PC-9 (cell line): Measurements from ENCODE around the gene TRPV2. TPM values are rescaled to one million over a fixed set of nuclear protein-coding genes. Genes with fewer than 3 reads are reported as not detected.

Source experiments
- BruUV-seq: library from RNA; stranded (reverse); fragments of 400-500 nt; replicated peaks from 2 replicates; lab custom pipeline; 2021; lab: Mats Ljungman, UMichigan
- CTCF ChIA-PET: fragments of 300-600 bp; sonication (Branson Sonifier 250); formaldehyde crosslinking; loops from one replicate; lab custom pipeline; 2022; ENCODE audit warnings: antibody characterized with exemption; lab: Charles Lee
- POLR2A ChIA-PET: fragments of 300-600 bp; sonication (Branson Sonifier 250); formaldehyde crosslinking; loops from one replicate; lab custom pipeline; 2022; ENCODE audit warnings: antibody characterized with exemption; ENCODE audit not compliant: unreplicated experiment; lab: Charles Lee
- DNase-seq, 2 experiments: peaks; one replicate each; pipeline versions ENCODE4 v3.0.0 to v3.0.0-alpha.2; 2015 to 2022; ENCODE audit warnings: mixed read lengths in 1 of 2
- H2AFZ ChIP-seq: fragments of 200-600 bp; sonication (generic); 2 replicates; pipeline ENCODE4 v1.8.1; 2017; ENCODE audit warnings: antibody characterized with exemption
- H3F3A ChIP-seq: fragments of 200-600 bp; sonication (generic); 2 replicates; pipeline ENCODE4 v1.8.1; 2017; ENCODE audit warnings: antibody characterized with exemption, mild to moderate bottlenecking, low read depth; ENCODE audit not compliant: insufficient read depth
- H3K27ac ChIP-seq: fragments of 200-600 bp; sonication (generic); 2 replicates; pipeline ENCODE4 v1.6.1; 2016; ENCODE audit warnings: mixed run types
- H3K27me3 ChIP-seq: fragments of 200-600 bp; sonication (generic); 2 replicates; pipeline ENCODE4 v1.6.1; 2016; ENCODE audit warnings: low read depth, mixed run types; ENCODE audit not compliant: insufficient read depth
- H3K36me3 ChIP-seq: fragments of 200-600 bp; sonication (generic); 2 replicates; pipeline ENCODE4 v1.6.1; 2016; ENCODE audit warnings: low read depth, mixed run types
- H3K4me1 ChIP-seq: fragments of 200-600 bp; sonication (generic); replicated peaks from 2 replicates; pipeline ENCODE4 v1.6.1; 2016; ENCODE audit warnings: mixed run types; ENCODE audit not compliant: insufficient read depth
- H3K4me2 ChIP-seq: fragments of 200-600 bp; sonication (generic); 2 replicates; pipeline ENCODE4 v1.6.1; 2017; ENCODE audit warnings: mixed run types
- H3K4me3 ChIP-seq: fragments of 200-600 bp; sonication (generic); 2 replicates; pipeline ENCODE4 v1.6.1; 2016; ENCODE audit warnings: mixed run types
- H3K79me2 ChIP-seq: fragments of 200-600 bp; sonication (generic); 2 replicates; pipeline ENCODE4 v1.6.1; 2017; ENCODE audit warnings: low read depth, mixed run types
- H3K9me2 ChIP-seq: fragments of 200-600 bp; sonication (generic); 2 replicates; pipeline ENCODE4 v1.8.1; 2017; ENCODE audit warnings: mild to moderate bottlenecking; ENCODE audit not compliant: insufficient read depth
- H3K9me3 ChIP-seq: fragments of 200-600 bp; sonication (generic); 2 replicates; pipeline ENCODE4 v1.8.1; 2016; ENCODE audit warnings: low read depth; ENCODE audit not compliant: insufficient read depth
- H4K20me1 ChIP-seq: fragments of 200-600 bp; sonication (generic); 2 replicates; pipeline ENCODE4 v1.8.1; 2017; ENCODE audit not compliant: insufficient read depth
- EZH2 ChIP-seq: fragments of 200-600 bp; sonication (generic); IDR thresholded peaks from 2 replicates; pipeline ENCODE4 v1.8.0; 2017; ENCODE audit warnings: antibody characterized with exemption, low read depth
- intact Hi-C: fragments of 100-400 bp; cut with micrococcal nuclease; formaldehyde crosslinking; loops from one replicate; pipeline ENCODE4 v1.10.0; 2022; ENCODE audit not compliant: unreplicated experiment
- total RNA-seq: library from RNA; stranded (reverse); gene quantifications from 2 replicates; pipeline ENCODE4 v1.2.3, GENCODE V29; 2021
- TF ChIP-seq, protein P1 (sequence below): fragments of 200-600 bp; sonication (generic); conservative IDR thresholded peaks from 2 replicates; pipeline ENCODE4 v1.6.1; 2017; ENCODE audit warnings: mixed run types, antibody characterized with exemption, mild to moderate bottlenecking, moderate library complexity

TRPV2 gene
- total RNA-seq, 1 experiment from 2014 or later, result 5.3 TPM

DNA sequence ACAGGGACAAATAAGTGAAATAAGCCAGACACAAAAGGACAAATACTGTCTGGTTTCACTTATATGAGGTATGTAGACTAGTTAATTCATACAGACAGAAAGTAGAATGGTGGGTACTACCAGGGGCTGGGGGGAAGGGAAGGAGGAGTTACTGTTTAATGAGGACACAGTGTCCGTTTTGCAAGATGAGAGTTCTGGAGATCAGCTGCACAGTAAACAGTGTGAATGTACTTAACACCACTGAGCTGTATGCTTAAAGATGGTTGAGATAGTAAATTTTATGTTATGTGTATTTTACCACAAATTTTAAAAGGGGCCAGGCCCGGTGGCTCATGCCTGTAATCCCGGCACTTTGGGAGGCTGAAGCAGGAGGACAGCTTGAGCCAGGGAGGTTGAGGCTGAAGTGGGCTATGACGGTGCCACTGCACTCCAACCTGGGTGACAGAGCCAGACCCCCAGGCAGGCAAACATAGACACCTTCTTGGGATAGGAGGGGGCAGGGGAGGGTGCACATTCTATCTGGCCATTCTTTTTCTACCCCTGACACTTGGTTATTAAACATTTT, 53.1 kb downstream of the TRPV2 start:
- Histone ChIP-seq H3K79me2 (no peaks in the 10 kb centered on the region), H2AFZ (no peak overlapping the region), H3K9me3 (no peaks in the 10 kb centered on the region), H3K27ac (no peak overlapping the region), H3K36me3 (no peaks in the 10 kb centered on the region), H3K4me3 (no peak overlapping the region), H3K9me2 (no peaks in the 10 kb centered on the region), H3K27me3 (no peaks in the 10 kb centered on the region), H3K4me2 (no peak overlapping the region), H3F3A (no peaks in the 10 kb centered on the region), H3K4me1 (no peaks in the 10 kb centered on the region; the same call in 1 of the 2 replicates), H4K20me1 (no peaks in the 10 kb centered on the region)
- TF ChIP-seq EZH2, result no peak
- TF ChIP-seq, protein P1, sequence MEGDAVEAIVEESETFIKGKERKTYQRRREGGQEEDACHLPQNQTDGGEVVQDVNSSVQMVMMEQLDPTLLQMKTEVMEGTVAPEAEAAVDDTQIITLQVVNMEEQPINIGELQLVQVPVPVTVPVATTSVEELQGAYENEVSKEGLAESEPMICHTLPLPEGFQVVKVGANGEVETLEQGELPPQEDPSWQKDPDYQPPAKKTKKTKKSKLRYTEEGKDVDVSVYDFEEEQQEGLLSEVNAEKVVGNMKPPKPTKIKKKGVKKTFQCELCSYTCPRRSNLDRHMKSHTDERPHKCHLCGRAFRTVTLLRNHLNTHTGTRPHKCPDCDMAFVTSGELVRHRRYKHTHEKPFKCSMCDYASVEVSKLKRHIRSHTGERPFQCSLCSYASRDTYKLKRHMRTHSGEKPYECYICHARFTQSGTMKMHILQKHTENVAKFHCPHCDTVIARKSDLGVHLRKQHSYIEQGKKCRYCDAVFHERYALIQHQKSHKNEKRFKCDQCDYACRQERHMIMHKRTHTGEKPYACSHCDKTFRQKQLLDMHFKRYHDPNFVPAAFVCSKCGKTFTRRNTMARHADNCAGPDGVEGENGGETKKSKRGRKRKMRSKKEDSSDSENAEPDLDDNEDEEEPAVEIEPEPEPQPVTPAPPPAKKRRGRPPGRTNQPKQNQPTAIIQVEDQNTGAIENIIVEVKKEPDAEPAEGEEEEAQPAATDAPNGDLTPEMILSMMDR, result no peak
- BruUV-seq, result no TSS peak
- ChIA-PET POLR2A (no interaction called here), CTCF (no interaction called here)
- no peak for DNase-seq
- intact Hi-C loops, result no loop called here

DNA sequence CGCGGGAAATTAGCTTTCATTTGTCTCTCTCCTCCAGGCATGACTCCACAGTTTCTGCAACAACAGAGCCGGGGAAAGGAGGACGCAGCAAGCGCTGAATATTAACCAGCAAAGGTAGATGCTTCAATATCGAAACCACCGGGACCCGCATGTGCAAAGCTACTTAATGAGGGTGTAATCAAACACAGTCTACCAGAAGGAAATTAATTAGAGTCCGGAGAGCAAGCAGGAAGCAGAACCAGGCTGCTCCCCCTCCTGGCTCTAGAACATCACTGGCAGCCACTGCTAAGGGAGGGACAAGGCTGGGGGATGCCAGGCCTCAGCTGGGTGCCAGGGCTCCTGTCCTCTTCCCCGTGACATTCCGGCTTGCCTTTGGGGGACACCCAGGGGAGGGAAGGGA, 54.9 kb downstream of the TRPV2 start:
- Histone ChIP-seq H3K36me3 (no peaks in the 10 kb centered on the region), H3K4me1 (no peaks in the 10 kb centered on the region; the same call in 1 of the 2 replicates), H3K4me3 (no peak overlapping the region), H3K9me2 (no peaks in the 10 kb centered on the region), H3K27ac (no peak overlapping the region), H3K79me2 (no peaks in the 10 kb centered on the region), H2AFZ (no peak overlapping the region), H3K4me2 (no peak overlapping the region), H3F3A (no peaks in the 10 kb centered on the region), H4K20me1 (no peaks in the 10 kb centered on the region), H3K27me3 (no peaks in the 10 kb centered on the region), H3K9me3 (no peaks in the 10 kb centered on the region)
- TF ChIP-seq EZH2, result no peak
- TF ChIP-seq, protein P1, result no peak
- CTCF ChIA-PET, result no interaction called here
- DNase-seq, result no peak
- POLR2A ChIA-PET, result no interaction called here
- no TSS peak for BruUV-seq
- intact Hi-C loops, result no loop called here

DNA sequence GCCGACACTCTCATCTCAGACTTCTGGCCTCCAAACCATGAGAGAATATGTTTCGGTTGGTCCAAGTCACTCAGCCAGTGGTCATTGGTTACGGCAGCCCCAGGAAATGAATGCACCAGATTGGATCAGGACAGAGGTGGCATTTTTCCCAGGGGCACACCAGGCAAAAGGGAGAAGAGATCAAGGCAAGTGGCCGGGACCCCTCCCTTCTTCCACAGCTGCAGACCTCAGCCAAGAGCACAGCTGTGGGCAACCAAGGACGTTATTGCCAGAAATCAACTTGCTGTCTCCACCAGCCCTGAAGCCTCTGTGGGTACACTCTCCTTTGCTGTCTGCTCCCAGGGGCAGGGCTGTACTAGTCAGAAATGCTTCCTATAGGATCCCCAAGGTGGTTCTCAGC, 55.9 kb downstream of the TRPV2 start:
- Histone ChIP-seq H3K4me3 (no peak overlapping the region), H3K4me2 (no peak overlapping the region), H3K9me2 (no peaks in the 10 kb centered on the region), H3K79me2 (no peaks in the 10 kb centered on the region), H3K36me3 (no peaks in the 10 kb centered on the region), H3K27me3 (no peaks in the 10 kb centered on the region), H4K20me1 (no peaks in the 10 kb centered on the region), H3K4me1 (no peaks in the 10 kb centered on the region), H3F3A (no peaks in the 10 kb centered on the region), H2AFZ (no peak overlapping the region), H3K27ac (no peak overlapping the region), H3K9me3 (no peaks in the 10 kb centered on the region)
- DNase-seq, result no peak
- BruUV-seq, result no TSS peak
- ChIA-PET CTCF (no interaction called here), POLR2A (interaction anchor here (0.6 kb wide), 1 partner anchor 111 kb away, joined by 4 read pairs; no protein-coding TSS in a partner anchor)
- intact Hi-C loops, result no loop called here
- TF ChIP-seq, protein P1, result no peak
- no peak for TF ChIP-seq EZH2
